ENCODE results near the gene NCF1.
"Not testable (repeated sequence)": the region's sequence is repeated elsewhere in the genome, so short reads cannot be mapped to it uniquely, and the experiment has no call there.

The NCF1 gene

GRCh38 chr7:74773760-74774750 is at the start of gene NCF1:
Gene NCF1 (plus strand): TSS chr7:74774011. CDS start chr7:74774032, 21 bp downstream.
- H3K27ac ChIP-seq; DNase-seq (ENCODE audit: low read depth, low spot score): not testable (repeated sequence)

DNA sequence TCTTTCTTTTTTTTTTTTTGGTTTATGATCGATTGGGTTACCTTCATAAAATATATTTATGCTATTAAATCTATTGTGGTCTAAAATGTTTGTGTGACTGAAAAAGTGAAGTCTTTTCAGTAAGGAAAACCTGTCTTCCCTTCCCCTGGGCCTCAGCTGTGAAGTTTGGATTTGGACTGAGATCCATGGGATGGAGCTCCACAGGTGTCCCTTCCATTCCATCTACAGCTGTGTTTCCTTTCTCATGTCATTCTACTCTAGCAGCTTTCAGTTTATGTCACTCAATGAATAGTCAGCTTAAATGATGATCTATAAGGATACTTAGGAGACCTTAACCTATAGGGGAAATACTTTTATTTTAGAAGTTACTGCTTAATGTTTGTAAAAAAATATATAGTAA is 48.0 kb upstream of the NCF1 start:
- DNase-seq (ENCODE audit: low read depth, low spot score) = no peak
- no peak overlapping the region for H3K27ac ChIP-seq

DNA sequence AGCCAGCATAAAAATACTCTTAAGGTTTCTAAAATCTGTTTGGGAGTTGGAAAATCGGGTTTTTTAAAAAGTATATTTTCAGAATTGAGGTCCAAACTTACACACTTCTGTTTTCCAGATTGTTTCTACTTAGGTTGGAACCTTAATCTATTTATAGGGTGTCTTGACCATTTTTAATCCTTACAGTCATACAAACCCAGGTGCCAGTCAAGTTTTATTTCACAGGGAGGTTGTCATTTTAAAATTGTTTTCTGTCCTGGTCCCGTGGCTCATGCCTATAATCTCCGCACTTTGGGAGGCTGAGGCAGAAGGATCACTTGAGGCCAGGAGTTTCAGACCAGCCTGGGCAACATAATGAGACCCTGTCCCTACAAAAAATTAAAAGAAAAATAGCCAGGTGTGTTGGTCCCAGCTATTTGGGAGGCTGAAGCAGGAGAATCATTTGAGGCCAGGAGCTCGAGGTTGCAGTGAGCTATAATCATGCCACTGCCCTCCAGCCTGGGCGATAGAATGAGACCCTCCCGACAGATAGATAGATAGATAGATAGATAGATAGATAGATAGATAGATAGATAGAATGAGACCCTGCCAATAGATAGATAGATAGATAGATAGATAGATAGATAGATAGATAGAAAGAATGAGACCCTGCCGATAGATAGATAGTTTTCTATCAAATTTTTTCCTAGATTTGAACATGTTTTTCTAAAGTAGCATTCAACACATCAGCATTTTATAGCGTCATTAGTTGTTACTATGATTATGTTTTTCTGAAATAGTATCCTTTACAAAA is 47.3 kb upstream of the NCF1 start:
- no peak for DNase-seq (ENCODE audit: low read depth, low spot score)
- no peak overlapping the region for H3K27ac ChIP-seq

GRCh38 chr7:74728686-74729085 is 45.1 kb upstream of the NCF1 start:
- DNase-seq (ENCODE audit: low read depth, low spot score); H3K27ac ChIP-seq: not testable (repeated sequence)

DNA sequence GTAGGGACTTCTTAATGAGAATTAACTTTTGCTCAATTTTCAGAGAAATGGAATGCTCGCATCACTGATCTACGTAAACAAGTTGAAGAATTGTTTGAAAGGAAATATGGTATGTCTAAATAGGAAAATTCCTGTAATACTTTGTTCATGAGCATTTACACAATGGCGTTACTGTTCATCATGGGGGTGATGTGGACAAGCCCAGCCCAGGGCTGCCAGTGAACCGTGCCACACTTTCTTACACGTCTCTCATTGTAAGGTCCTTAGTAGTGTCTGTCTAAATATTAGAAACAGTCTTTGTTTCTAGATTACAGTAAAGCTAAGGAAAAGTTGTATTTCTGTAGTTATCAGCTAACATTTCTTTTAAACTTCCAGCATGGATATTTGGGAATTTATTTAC is 43.6 kb upstream of the NCF1 start:
- not testable (repeated sequence) for DNase-seq (ENCODE audit: low read depth, low spot score)

GRCh38 chr7:74739974-74740703 is 33.7 kb upstream of the NCF1 start:
- H3K27ac ChIP-seq; DNase-seq (ENCODE audit: low read depth, low spot score): not testable (repeated sequence)

More for the DNA sequence above, 43.6 kb upstream of the NCF1 start:
- H3K27ac ChIP-seq = not testable (repeated sequence)

- H3K27ac ChIP-seq; DNase-seq (ENCODE audit: low read depth, low spot score): not testable (repeated sequence)
Measured at GRCh38 chr7:74743936-74744557, 29.8 kb upstream of the NCF1 start.

DNA sequence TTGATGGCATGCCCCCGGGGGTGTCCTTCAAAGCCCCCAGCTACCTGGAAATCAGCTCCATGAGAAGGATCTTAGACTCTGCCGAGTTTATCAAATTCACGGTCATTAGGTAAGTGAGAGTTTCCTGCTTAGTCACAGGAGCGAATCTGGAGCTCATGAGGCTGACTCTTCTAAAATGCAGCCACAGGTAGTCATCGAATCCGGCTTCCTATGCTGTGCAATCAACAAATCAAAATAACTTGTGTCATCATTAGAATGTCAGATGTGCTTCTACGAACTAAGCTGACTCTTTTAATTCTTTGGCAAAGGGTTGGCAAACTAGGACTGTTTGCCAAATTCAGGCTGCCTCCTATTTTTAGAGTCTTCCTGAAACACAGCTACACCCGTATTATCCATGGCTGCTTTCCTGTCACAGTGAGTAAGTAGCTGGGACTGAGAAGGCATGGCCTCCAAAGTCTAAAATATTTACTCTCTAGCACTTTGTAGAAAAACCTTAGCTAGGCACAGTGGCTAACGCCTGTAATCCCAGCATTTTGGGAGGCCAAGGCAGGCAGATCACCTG is 19.8 kb upstream of the NCF1 start:
- not testable (repeated sequence) for DNase-seq (ENCODE audit: low read depth, low spot score); H3K27ac ChIP-seq

GRCh38 chr7:74756673-74757072 is 17.1 kb upstream of the NCF1 start:
- H3K27ac ChIP-seq = peak overlapping the region; percentile 46
- DNase-seq (ENCODE audit: low read depth, low spot score) = not testable (repeated sequence)

DNA sequence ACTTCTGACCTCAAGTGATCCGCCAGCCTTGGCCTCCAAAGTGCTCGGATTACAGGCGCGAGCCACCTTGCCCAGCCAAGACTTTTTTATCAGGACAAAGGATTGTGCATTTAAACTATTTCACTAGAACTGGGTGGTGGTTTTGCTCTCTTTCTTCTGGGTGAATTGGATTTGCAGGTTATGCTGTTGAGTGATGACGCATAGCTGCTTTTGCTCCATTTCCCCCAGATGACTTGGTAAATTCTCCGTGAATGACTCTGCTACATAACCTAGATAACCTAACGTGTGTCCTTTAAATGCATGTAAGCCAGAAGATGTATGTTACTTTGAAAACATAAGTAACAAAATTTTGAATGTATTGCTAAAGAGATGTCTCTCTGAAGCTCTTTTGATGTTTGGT is 15.5 kb upstream of the NCF1 start:
- DNase-seq (ENCODE audit: low read depth, low spot score); H3K27ac ChIP-seq: not testable (repeated sequence)

GRCh38 chr7:74758982-74759381 is 14.8 kb upstream of the NCF1 start:
- H3K27ac ChIP-seq; DNase-seq (ENCODE audit: low read depth, low spot score): not testable (repeated sequence)

DNA sequence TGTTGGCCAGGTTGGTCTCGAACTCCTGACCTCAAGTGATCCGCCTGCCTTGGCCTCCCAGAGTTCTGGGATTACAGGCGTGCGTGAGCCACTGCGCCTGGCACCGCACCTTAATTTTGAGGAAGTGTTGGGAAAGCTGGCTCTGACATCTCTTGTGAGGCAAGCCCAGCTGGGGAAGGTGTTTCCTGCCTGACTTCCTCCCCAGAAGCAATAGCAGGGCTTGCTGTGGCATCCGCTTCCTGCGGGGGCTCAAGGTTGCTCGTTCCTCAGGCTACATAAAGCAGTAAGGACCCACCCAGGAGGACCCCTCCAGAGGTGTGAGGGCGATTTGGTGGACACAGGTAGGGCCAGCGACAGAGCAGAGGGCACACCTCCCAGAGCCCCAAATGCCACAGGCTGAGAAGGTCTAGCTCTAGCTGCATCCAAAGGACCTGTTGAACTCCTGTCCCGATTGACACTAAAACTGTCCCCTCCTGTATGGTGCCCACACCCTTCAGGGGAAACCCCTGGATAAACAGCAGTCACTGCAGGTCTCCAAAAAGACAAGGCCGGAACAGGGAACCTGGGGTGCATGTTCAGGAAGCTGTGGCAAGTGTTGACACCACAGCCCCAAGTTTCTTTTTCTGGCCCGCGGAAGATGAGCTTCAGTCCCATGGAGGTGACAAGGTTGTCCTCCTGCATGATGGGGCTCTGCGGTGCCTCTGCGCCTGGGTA is 8.4 kb upstream of the NCF1 start:
- not testable (repeated sequence) for DNase-seq (ENCODE audit: low read depth, low spot score); H3K27ac ChIP-seq

- DNase-seq (ENCODE audit: low read depth, low spot score) = not testable (repeated sequence)
Measured at GRCh38 chr7:74766509-74766908, 7.3 kb upstream of the NCF1 start.

DNA sequence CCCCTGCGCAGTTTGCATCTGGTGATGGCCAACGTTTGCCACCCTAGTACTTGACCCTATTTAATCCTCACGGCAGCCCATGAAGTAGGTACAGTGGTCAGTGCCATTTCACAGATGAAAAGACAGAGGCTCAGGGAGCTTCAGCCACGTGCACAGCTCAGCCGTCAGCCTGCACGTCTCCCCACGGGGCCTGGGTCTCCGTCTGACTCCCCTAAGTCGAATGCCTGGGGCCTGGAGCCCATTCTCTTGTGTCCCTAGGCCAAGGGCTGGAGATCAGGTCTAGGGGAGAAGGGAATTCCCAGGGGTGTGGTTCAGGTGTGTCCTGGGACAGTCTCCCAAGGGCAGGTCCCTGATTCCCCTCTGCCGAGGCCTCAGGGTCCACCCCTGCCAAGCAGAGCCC is 6.8 kb upstream of the NCF1 start:
- not testable (repeated sequence) for DNase-seq (ENCODE audit: low read depth, low spot score); H3K27ac ChIP-seq

More at GRCh38 chr7:74766509-74766908, 7.3 kb upstream of the NCF1 start:
- H3K27ac ChIP-seq = not testable (repeated sequence)

DNA sequence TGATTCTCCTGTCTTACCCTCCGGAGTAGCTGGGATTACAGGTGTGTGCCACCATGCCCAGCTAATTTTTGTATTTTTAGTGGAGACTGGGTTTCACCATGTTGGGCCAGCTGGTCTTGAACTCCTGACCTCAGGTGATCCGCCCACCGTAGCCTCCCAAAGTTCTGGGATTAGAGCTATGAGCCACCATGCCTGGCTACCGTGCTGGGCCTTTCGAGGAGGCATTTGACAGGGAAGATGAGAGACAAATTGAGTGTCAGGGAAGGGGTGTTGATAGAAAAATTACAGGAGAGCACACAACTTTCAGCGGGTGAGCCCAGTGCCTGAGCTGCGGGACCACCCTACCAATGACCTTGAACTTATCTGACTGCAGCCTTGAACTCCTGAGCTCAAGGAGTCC is 3.7 kb upstream of the NCF1 start:
- H3K27ac ChIP-seq; DNase-seq (ENCODE audit: low read depth, low spot score): not testable (repeated sequence)

GRCh38 chr7:74772093-74772492 is 1.7 kb upstream of the NCF1 start:
- not testable (repeated sequence) for H3K27ac ChIP-seq; DNase-seq (ENCODE audit: low read depth, low spot score)

DNA sequence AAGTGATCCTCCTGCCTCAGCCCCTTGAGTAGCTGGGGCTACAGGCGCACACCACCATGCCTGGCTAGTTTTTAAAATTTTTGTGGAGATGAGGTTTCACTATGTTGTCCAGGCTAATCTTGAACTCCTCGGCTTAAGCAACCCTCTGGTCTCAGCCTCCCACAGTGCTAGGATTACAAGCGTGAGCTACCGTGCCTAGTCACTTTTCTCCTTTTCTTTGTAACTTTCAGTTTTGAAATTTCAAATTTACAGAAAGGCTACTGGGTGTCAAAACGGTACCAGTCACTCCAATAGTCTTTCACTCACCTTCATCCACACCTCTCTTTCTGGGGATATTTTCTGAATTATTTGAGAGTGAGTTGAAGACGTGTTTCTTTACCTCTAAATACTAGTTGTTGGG is 1.3 kb downstream of the NCF1 start:
- not testable (repeated sequence) for DNase-seq (ENCODE audit: low read depth, low spot score); H3K27ac ChIP-seq

DNA sequence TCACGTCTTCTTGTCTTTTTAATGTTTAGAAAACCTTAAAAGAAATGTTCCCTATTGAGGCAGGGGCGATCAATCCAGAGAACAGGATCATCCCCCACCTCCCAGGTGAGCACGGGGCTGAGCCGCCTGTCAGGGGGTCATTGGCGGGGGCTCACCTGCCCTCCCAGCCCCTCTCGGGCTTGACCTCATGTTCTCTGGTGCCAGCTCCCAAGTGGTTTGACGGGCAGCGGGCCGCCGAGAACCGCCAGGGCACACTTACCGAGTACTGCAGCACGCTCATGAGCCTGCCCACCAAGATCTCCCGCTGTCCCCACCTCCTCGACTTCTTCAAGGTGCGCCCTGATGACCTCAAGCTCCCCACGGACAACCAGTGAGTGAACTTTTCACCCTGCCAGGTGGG is 5.2 kb downstream of the NCF1 start:
- DNase-seq (ENCODE audit: low read depth, low spot score); H3K27ac ChIP-seq: not testable (repeated sequence)

- not testable (repeated sequence) for DNase-seq (ENCODE audit: low read depth, low spot score); H3K27ac ChIP-seq
Measured at GRCh38 chr7:74781746-74782145, 7.9 kb downstream of the NCF1 start.
